SU-DHL-6 (cell line): ENCODE measurements around the gene AFF3.

Source experiments
- H2AFZ ChIP-seq: fragments of 200-600 bp; sonication (generic); 2 replicates; pipeline ENCODE4 v1.6.1; 2014; ENCODE audit warnings: low read depth, mild to moderate bottlenecking, moderate library complexity, mixed read lengths, antibody characterized with exemption, low read length; ENCODE audit not compliant: severe bottlenecking
- H3F3A ChIP-seq: fragments of 200-600 bp; shearing (Covaris generic); 2 replicates; pipeline ENCODE4 v1.6.0; 2016; ENCODE audit warnings: antibody characterized with exemption, mild to moderate bottlenecking; ENCODE audit not compliant: insufficient read depth
- H3K27ac ChIP-seq: fragments of 200-600 bp; sonication (generic); 2 replicates; pipeline ENCODE4 v1.5.1; 2016; ENCODE audit warnings: low read depth, mild to moderate bottlenecking, low read length, moderate library complexity, mixed read lengths
- H3K27me3 ChIP-seq: fragments of 200-600 bp; sonication (generic), shearing (Covaris generic); 2 replicates; pipeline ENCODE4 v1.6.0; 2014; ENCODE audit warnings: mild to moderate bottlenecking, low read length
- H3K36me3 ChIP-seq: fragments of 200-600 bp; sonication (generic); 2 replicates; pipeline ENCODE4 v1.6.1; 2014; ENCODE audit warnings: mild to moderate bottlenecking, low read length, mixed read lengths
- H3K4me2 ChIP-seq: fragments of 300-600, 200-600 bp; shearing (Covaris generic), sonication (generic); 2 replicates; pipeline ENCODE4 v1.6.0; 2014; ENCODE audit warnings: low read length, low read depth, mild to moderate bottlenecking; ENCODE audit not compliant: poor library complexity, severe bottlenecking
- H3K4me3 ChIP-seq: fragments of 200-600 bp; sonication (generic); 2 replicates; pipeline ENCODE4 v1.5.1; 2014; ENCODE audit warnings: antibody characterized with exemption, low read length, mild to moderate bottlenecking, mixed read lengths; ENCODE audit not compliant: insufficient read depth, poor library complexity, severe bottlenecking
- H3K79me2 ChIP-seq: fragments of 200-600 bp; sonication (generic); 2 replicates; pipeline ENCODE4 v1.6.1; 2014; ENCODE audit warnings: mild to moderate bottlenecking, low read length, moderate library complexity; ENCODE audit not compliant: insufficient read depth
- H3K9ac ChIP-seq: fragments of 200-600 bp; sonication (generic); 2 replicates; pipeline ENCODE4 v1.7.0; 2014; ENCODE audit warnings: mild to moderate bottlenecking, low read length
- H3K9me2 ChIP-seq: fragments of 200-600 bp; sonication (generic); replicated peaks from 2 replicates; pipeline ENCODE4 v1.6.1; 2014; ENCODE audit warnings: low read length; ENCODE audit not compliant: insufficient read depth
- H3K9me3 ChIP-seq: fragments of 200-600 bp; sonication (generic); 2 replicates; pipeline ENCODE4 v1.6.1; 2014; ENCODE audit warnings: low read length, mixed read lengths; ENCODE audit not compliant: insufficient read depth
- H4K20me1 ChIP-seq: fragments of 200-600 bp; sonication (generic); 2 replicates; pipeline ENCODE4 v1.6.1; 2014; ENCODE audit warnings: low read depth, mild to moderate bottlenecking, antibody characterized with exemption, low read length, moderate library complexity, mixed read lengths
- CTCF ChIP-seq: fragments of 200-600 bp; sonication (generic); IDR thresholded peaks from one replicate; pipeline ENCODE4 v1.5.1; 2017; ENCODE audit warnings: antibody characterized with exemption, mild to moderate bottlenecking, low read length, moderate library complexity; ENCODE audit not compliant: insufficient read depth, poor library complexity, severe bottlenecking
- EZH2phosphoT487 ChIP-seq: fragments of 200-600 bp; sonication (generic), shearing (Covaris generic); conservative IDR thresholded peaks from 2 replicates; pipeline ENCODE4 v1.6.1; 2018; ENCODE audit warnings: mild to moderate bottlenecking, antibody characterized with exemption, low read length, moderate library complexity, mixed read lengths

AFF3 gene

GRCh38 chr2:99960291-99960690, 182.1 kb downstream of the AFF3 start:
- peaks cover 8% of the 10 kb centered on the region; the same call in 1 of the 2 replicates for H3F3A ChIP-seq
- no peak overlapping the region for H3K27ac ChIP-seq
- 0 out of 2 replicates have a peak, but pooled peaks cover under 1% of the 10 kb centered on the region for H3K36me3 ChIP-seq
- no peak overlapping the region for H2AFZ ChIP-seq
- H3K27me3 ChIP-seq = no peaks in the 10 kb centered on the region
- no peaks in the 10 kb centered on the region for H3K79me2 ChIP-seq
- no peaks in the 10 kb centered on the region for H4K20me1 ChIP-seq
- no peaks in the 10 kb centered on the region for H3K9me2 ChIP-seq
- no peak overlapping the region for H3K9ac ChIP-seq
- no peak overlapping the region for H3K4me2 ChIP-seq
- no peak overlapping the region for H3K4me3 ChIP-seq
- no peaks in the 10 kb centered on the region for H3K9me3 ChIP-seq
- TF ChIP-seq CTCF = no peak
- TF ChIP-seq EZH2phosphoT487 = no peak

DNA sequence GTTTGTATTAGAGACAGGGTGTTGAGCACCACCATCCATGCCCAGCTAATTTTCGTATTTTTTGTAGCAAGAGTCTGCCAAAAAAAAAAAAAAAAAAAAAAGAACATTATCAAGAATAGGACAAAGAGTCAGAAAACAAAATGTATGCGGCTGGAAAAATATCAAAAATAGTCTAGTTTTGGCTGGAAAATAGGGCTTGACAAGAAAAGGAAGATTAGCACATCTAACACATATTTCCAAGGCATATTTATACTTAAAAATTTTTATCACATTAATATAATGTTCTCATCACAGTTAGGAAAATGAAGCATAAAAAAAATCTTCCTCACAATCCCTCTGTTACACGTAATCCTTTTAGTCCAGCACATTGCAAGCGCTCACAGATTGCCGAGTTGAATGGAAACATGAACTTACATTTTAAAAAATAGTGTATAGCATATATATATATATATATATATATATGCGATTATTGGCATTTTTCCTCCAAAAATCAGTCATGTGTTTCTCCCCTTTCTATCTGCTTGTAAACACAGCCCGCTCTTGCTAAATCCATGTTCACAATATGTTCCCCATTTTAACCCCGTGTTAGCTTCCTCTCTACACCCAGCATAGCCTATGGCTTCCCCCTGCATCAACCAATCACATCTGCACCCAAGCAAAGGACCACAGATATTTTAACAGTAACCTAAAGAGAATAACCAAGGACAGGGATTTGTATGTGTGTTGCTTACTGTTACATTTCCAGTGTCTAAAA, 183.0 kb downstream of the AFF3 start:
- H3K9ac ChIP-seq = no peak overlapping the region
- H3K4me3 ChIP-seq = no peak overlapping the region
- H4K20me1 ChIP-seq = no peaks in the 10 kb centered on the region
- H3K79me2 ChIP-seq = no peaks in the 10 kb centered on the region
- H3K9me2 ChIP-seq = no peaks in the 10 kb centered on the region
- H3K27me3 ChIP-seq = no peaks in the 10 kb centered on the region
- H3K4me2 ChIP-seq = no peak overlapping the region
- TF ChIP-seq EZH2phosphoT487 = no peak
- TF ChIP-seq CTCF = no peak
- H3K9me3 ChIP-seq = no peaks in the 10 kb centered on the region
- 0 out of 2 replicates have a peak, but pooled peaks cover 3% of the 10 kb centered on the region for H3K36me3 ChIP-seq
- no peak overlapping the region for H2AFZ ChIP-seq
- H3F3A ChIP-seq = peaks cover 8% of the 10 kb centered on the region; the same call in 1 of the 2 replicates
- no peak overlapping the region for H3K27ac ChIP-seq

DNA sequence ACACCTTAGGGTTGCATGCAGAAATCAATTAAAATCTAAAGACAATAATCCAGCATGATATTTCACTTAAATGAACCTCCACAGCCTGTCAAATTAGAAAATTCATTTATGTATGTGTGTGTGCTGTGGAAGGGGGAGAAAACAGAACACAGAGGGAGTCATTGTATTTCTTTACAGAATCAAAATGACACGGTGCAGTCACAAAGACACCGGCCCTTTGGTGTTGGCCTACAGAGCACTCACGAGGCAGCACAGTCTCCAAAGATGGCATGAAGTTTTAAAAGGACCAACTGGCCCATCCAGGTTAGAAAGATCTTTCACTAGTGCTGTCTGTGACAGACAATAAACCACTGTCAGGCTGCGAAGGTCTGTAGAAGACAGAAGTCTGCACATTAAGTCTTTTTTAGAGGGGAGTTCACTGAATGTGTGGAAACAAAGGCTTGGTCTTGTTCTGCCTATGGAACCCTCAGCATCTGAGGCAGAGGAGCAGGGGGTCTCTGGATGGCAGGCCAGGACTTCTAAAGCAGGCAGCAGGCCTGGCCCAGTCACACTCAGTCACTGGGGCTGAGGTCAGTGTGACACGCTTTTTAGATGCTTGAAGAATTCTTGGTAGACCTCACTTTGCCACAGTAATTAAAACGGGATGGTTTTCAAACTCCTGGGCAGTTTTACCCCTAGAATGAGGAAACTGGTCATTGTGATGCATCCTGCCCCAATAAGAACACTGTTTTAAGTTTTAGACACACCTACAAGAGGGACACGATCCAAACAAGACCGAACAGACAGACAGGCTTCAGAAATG, 184.9 kb downstream of the AFF3 start:
- Histone ChIP-seq H3K36me3 (0 out of 2 replicates have a peak, but pooled peaks cover 3% of the 10 kb centered on the region), H3K4me3 (no peak overlapping the region), H3K9me3 (no peaks in the 10 kb centered on the region), H3K27me3 (no peaks in the 10 kb centered on the region), H3K27ac (no peak overlapping the region), H3F3A (peaks cover 3% of the 10 kb centered on the region; the same call in 1 of the 2 replicates), H3K9ac (no peak overlapping the region), H2AFZ (no peak overlapping the region), H3K9me2 (no peaks in the 10 kb centered on the region), H4K20me1 (no peaks in the 10 kb centered on the region), H3K79me2 (no peaks in the 10 kb centered on the region), H3K4me2 (no peak overlapping the region)
- TF ChIP-seq EZH2phosphoT487 = no peak
- no peak for TF ChIP-seq CTCF
